ENCODE measurements around the gene SP140L.

The SP140L gene

GRCh38 chr2:230322561-230323384 is 4.2 kb upstream of the SP140L start:
- H3K4me1 ChIP-seq (ENCODE audit: control insufficient read depth in 1 of 2, insufficient read depth in 1 of 2, low read depth in 1 of 2, low read length in 1 of 2), result peaks cover 32 to 35% of the 10 kb centered on the region in 2 experiments
- no peak overlapping the region for H3K4me3 ChIP-seq (ENCODE audit: low read depth in 1 of 2, low read length in 1 of 2)
- no peaks in the 10 kb centered on the region for H3K27me3 ChIP-seq
- H3K9me3 ChIP-seq, result no peaks in the 10 kb centered on the region
- no peaks in the 10 kb centered on the region for H3K36me3 ChIP-seq
- no peak for TF ChIP-seq CTCF (IDR thresholded peaks at IDR 0.05)
- no peak overlapping the region for H3K27ac ChIP-seq

- Histone ChIP-seq H3K4me3 (ENCODE audit: low read depth in 1 of 2, low read length in 1 of 2) (no peak overlapping the region), H3K4me1 (ENCODE audit: control insufficient read depth in 1 of 2, insufficient read depth in 1 of 2, low read depth in 1 of 2, low read length in 1 of 2) (peaks cover 35% of the 10 kb centered on the region in 2 experiments), H3K27ac (no peak overlapping the region), H3K36me3 (no peaks in the 10 kb centered on the region), H3K9me3 (no peaks in the 10 kb centered on the region), H3K27me3 (no peaks in the 10 kb centered on the region)
- TF ChIP-seq CTCF (IDR thresholded peaks at IDR 0.05), result no peak
Observed at GRCh38 chr2:230323385-230324106, 3.4 kb upstream of the SP140L start.

GRCh38 chr2:230324503-230324902 is 2.5 kb upstream of the SP140L start:
- Histone ChIP-seq H3K36me3 (no peaks in the 10 kb centered on the region), H3K27ac (no peak overlapping the region), H3K9me3 (no peaks in the 10 kb centered on the region), H3K27me3 (no peaks in the 10 kb centered on the region), H3K4me3 (ENCODE audit: low read depth in 1 of 2, low read length in 1 of 2) (no peak overlapping the region), H3K4me1 (ENCODE audit: control insufficient read depth in 1 of 2, insufficient read depth in 1 of 2, low read depth in 1 of 2, low read length in 1 of 2) (peaks cover 27% of the 10 kb centered on the region in 2 experiments)
- TF ChIP-seq CTCF (IDR thresholded peaks at IDR 0.05), result no peak

- no peaks in the 10 kb centered on the region for H3K9me3 ChIP-seq
- H3K27me3 ChIP-seq, result no peaks in the 10 kb centered on the region
- no peak for TF ChIP-seq CTCF (IDR thresholded peaks at IDR 0.05)
- no peaks in the 10 kb centered on the region for H3K36me3 ChIP-seq
- peaks cover 21 to 27% of the 10 kb centered on the region in 2 experiments for H3K4me1 ChIP-seq (ENCODE audit: control insufficient read depth in 1 of 2, insufficient read depth in 1 of 2, low read depth in 1 of 2, low read length in 1 of 2)
- H3K27ac ChIP-seq, result no peak overlapping the region
- H3K4me3 ChIP-seq (ENCODE audit: low read depth in 1 of 2, low read length in 1 of 2), result no peak overlapping the region
Observed at GRCh38 chr2:230325316-230326243, 1.4 kb upstream of the SP140L start.

GRCh38 chr2:230327418-230328154 is 593 bp downstream of the SP140L start:
- Histone ChIP-seq H3K27ac (peak overlapping the region; percentile 92), H3K4me1 (ENCODE audit: control insufficient read depth in 1 of 2, insufficient read depth in 1 of 2, low read depth in 1 of 2, low read length in 1 of 2) (peaks cover 21 to 27% of the 10 kb centered on the region in 2 experiments), H3K27me3 (no peaks in the 10 kb centered on the region), H3K4me3 (ENCODE audit: low read depth in 1 of 2, low read length in 1 of 2) (peak overlapping the region; percentile 62 to 69), H3K36me3 (no peaks in the 10 kb centered on the region), H3K9me3 (no peaks in the 10 kb centered on the region)
- TF ChIP-seq CTCF (IDR thresholded peaks at IDR 0.05), result no peak
